Stimulated activated naive CD8-positive, alpha-beta T cell treated with anti-CD3 and anti-CD28 coated beads, Interleukin-15, amount 100 ng/mL, for 72 hours (primary cell): ENCODE results near the gene ZNF385A.

ENCODE experiments used
- ATAC-seq: fragments of 150-1000 bp; cut with Tn5 transposase; 2 replicates; pipeline ENCODE4 v1.10.0; 2021; ENCODE audit warnings: mild to moderate bottlenecking, moderate library complexity
- DNase-seq, 2 donors: peaks; one replicate each; pipeline ENCODE4 v3.0.0; 2021 to 2022
- H3K27ac Mint-ChIP-seq, 2 donors: one replicate each; pipeline ENCODE4 v1.8.0; 2022; ENCODE audit warnings: mild to moderate bottlenecking in 2 of 2, mixed read lengths in 2 of 2, moderate library complexity in 2 of 2
- H3K27me3 Mint-ChIP-seq: one replicate; pipeline ENCODE4 v1.8.0; 2022; ENCODE audit warnings: mixed read lengths
- H3K4me1 Mint-ChIP-seq: one replicate; pipeline ENCODE4 v1.8.0; 2022; ENCODE audit warnings: mild to moderate bottlenecking, mixed read lengths
- H3K4me3 Mint-ChIP-seq, 2 donors: one replicate each; pipeline ENCODE4 v1.8.0; 2022; ENCODE audit warnings: mild to moderate bottlenecking in 2 of 2, mixed read lengths in 2 of 2, moderate library complexity in 1 of 2
- H3K9me3 Mint-ChIP-seq, 2 donors: one replicate each; pipeline ENCODE4 v1.8.0; 2022; ENCODE audit warnings: mixed read lengths in 2 of 2

ZNF385A gene

GRCh38 chr12:54389607-54390175 lies 5.2 kb upstream of the ZNF385A start:
- ATAC-seq: no peak
- Mint-ChIP-seq H3K4me1 (peaks cover 33% of the 10 kb centered on the region), H3K27me3 (no peaks in the 10 kb centered on the region), H3K4me3 (peak overlapping the region; percentile 3 to 6), H3K9me3 (no peaks in the 10 kb centered on the region), H3K27ac (peak overlapping the region; percentile 0 to 8)
- DNase-seq: no peak

- Mint-ChIP-seq H3K27me3 (no peaks in the 10 kb centered on the region), H3K27ac (no peak overlapping the region), H3K4me1 (peaks cover 28% of the 10 kb centered on the region), H3K4me3 (no peak overlapping the region), H3K9me3 (no peaks in the 10 kb centered on the region)
- ATAC-seq (no peak), DNase-seq (no peak)
These were observed 4.6 kb upstream of the ZNF385A start for GRCh38 chr12:54389134-54389508.

GRCh38 chr12:54388237-54389133 lies 4.0 kb upstream of the ZNF385A start:
- DNase-seq: no peak
- H3K9me3 Mint-ChIP-seq: no peaks in the 10 kb centered on the region
- H3K4me3 Mint-ChIP-seq: no peak overlapping the region
- ATAC-seq: no peak
- H3K27me3 Mint-ChIP-seq: no peaks in the 10 kb centered on the region
- H3K27ac Mint-ChIP-seq: no peak overlapping the region
- peaks cover 23% of the 10 kb centered on the region for H3K4me1 Mint-ChIP-seq

GRCh38 chr12:54387114-54387467 lies 2.6 kb upstream of the ZNF385A start:
- Mint-ChIP-seq H3K9me3 (no peaks in the 10 kb centered on the region), H3K27me3 (no peaks in the 10 kb centered on the region), H3K27ac (no peak overlapping the region), H3K4me3 (no peak overlapping the region), H3K4me1 (peaks cover 21% of the 10 kb centered on the region)
- ATAC-seq (no peak), DNase-seq (no peak)

DNA sequence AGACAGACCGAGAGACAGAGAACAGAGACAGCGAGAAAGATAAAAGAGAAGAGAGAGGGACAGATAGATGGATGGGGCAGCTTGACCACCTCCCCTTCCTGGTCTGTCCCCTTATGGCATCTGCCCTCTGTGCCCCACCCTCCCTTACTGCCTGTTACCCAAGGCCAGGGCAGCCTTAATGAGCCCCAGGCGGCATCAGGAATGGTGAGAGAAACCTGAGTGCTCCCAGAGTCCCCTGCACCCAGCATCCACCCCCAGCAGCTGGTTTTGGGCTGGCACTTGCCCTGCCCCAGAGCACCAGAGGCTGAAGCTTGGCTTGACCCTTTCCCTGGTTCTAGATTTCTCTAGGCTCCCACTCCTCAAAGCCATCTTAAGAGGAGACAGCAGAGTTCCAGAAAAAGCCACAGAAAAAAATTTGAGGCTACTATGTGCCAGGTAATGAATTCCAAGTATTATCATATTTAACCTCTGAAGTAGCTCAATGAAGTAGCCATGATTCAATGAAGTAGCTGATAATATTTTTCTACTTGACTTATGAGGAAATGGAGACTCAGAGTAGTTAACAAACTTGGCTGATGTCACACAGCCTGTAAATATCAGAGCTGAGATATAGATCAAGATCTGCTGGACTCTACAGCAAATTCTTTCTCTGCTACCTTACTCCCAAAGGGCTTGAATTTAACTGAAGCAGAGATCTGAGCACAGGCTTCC lies 2.0 kb upstream of the ZNF385A start:
- no peak for DNase-seq
- Mint-ChIP-seq H3K4me1 (peaks cover 16% of the 10 kb centered on the region), H3K27me3 (no peaks in the 10 kb centered on the region), H3K27ac (no peak overlapping the region), H3K4me3 (no peak overlapping the region), H3K9me3 (no peaks in the 10 kb centered on the region)
- ATAC-seq: no peak

GRCh38 chr12:54385251-54385914 lies 850 bp upstream of the ZNF385A start:
- Mint-ChIP-seq H3K4me3 (no peak overlapping the region), H3K9me3 (no peaks in the 10 kb centered on the region), H3K27me3 (no peaks in the 10 kb centered on the region), H3K4me1 (peaks cover 7% of the 10 kb centered on the region), H3K27ac (no peak overlapping the region)
- ATAC-seq (no peak), DNase-seq (no peak)

DNA sequence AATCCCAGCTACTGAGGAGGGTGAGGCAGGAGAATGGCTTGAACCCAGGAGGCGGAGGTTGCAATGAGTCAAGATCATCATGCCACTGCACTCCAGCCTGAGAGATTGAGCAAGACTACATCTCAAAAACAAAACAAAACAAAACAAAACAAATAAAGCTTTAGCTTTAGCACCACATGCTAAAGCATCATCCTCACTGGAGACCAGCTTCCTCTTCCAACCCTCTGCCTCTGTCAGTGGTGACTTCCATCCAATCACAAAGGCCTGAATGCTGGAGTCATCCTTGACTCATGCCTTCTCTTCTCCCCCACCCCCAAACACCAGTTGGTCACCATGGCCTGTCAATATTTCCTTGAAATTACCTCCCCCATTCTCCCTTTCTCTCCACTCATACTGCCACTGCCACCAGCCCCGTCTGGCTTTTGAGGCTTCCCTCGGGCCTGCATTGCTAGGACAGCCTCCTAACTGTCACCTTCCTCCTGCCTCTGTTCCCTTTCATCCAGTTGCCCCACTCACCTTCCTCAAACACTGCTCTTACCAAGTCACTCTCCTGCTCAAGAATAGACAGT lies 1.4 kb downstream of the ZNF385A start:
- no peak overlapping the region for H3K27ac Mint-ChIP-seq
- no peaks in the 10 kb centered on the region for H3K27me3 Mint-ChIP-seq

DNA sequence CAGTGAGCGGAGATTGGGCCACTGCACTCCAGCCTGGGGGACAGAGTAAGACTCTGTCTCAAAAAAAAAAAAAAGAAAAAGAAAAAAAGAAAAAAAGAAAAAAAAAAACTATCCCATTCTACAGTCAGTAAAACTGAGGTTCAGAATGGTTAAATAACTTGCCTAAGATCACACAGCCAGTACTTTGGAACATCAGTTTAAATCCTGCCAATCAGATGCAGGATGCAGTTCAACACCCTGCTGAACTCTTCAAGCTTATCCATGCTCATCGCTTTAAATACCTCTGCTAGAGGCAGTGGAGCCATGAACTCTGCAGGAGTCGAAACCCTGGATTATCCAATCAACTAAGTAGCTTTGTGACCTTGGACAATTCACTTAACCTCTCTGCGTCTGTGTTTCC lies 3.4 kb downstream of the ZNF385A start:
- Mint-ChIP-seq H3K4me1 (peaks cover 21% of the 10 kb centered on the region), H3K4me3 (no peak overlapping the region), H3K27me3 (no peaks in the 10 kb centered on the region), H3K27ac (no peak overlapping the region), H3K9me3 (no peaks in the 10 kb centered on the region)
- ATAC-seq (no peak), DNase-seq (no peak)

More for the DNA sequence above, 1.4 kb downstream of the ZNF385A start:
- Mint-ChIP-seq H3K9me3 (no peaks in the 10 kb centered on the region), H3K4me3 (no peak overlapping the region), H3K4me1 (peaks cover 21% of the 10 kb centered on the region)
- ATAC-seq (peak; percentile 38), DNase-seq (no peak)

GRCh38 chr12:54379398-54380201 lies 4.9 kb downstream of the ZNF385A start:
- DNase-seq (peak; percentile 87 to 89), ATAC-seq (peak; percentile 90)
- H3K27me3 Mint-ChIP-seq: no peaks in the 10 kb centered on the region
- peaks cover 27% of the 10 kb centered on the region for H3K4me1 Mint-ChIP-seq
- no peak overlapping the region for H3K27ac Mint-ChIP-seq
- peak overlapping the region; percentile 27 to 36 for H3K4me3 Mint-ChIP-seq
- no peaks in the 10 kb centered on the region for H3K9me3 Mint-ChIP-seq

- Mint-ChIP-seq H3K27me3 (no peaks in the 10 kb centered on the region), H3K4me1 (peaks cover 33% of the 10 kb centered on the region), H3K27ac (no peak overlapping the region), H3K4me3 (peak overlapping the region in 1 of 2 donors; percentile 32), H3K9me3 (no peaks in the 10 kb centered on the region)
- no peak for DNase-seq
- peak; percentile 43 for ATAC-seq
These were observed 5.6 kb downstream of the ZNF385A start for GRCh38 chr12:54378796-54379397.

DNA sequence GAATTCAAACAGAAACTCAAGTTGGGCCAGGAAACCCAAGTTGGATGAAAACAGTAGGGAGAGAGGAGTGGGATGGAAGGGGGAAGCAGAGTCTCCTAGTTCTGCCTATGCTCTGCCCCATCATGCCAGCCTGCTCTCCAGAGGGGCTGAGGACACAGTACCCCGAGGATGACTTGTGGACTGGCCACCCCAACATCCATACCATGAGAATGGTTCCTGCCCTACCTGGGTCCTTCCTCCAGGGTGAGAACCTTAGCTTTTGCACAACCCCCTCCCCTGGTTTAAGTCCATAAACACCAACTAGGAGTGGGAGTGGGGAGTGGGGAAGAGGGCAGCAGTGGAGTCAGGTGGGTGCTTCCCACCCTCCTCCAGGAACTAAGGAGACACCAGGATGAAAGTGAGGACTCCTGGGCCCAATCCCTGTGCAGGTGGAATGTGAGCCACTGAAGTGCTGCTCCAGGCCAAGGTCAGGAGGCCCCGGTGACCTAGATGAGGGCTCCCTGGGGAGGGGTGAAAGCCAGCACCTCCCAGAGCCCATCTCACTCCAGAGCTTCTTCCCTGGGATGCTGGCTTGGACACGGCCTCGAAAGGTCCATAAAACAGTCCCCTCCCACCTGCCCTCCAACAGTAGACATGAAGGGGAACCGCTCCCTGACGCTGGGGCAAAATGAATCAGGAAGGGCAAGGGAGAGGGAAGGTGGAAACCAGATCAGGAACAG lies 6.6 kb downstream of the ZNF385A start:
- Mint-ChIP-seq H3K4me3 (peak overlapping the region in 1 of 2 donors; percentile 32), H3K27me3 (no peaks in the 10 kb centered on the region), H3K9me3 (no peaks in the 10 kb centered on the region), H3K27ac (no peak overlapping the region), H3K4me1 (peaks cover 36% of the 10 kb centered on the region)
- ATAC-seq (no peak), DNase-seq (no peak)

- no peak for ATAC-seq
- no peaks in the 10 kb centered on the region for H3K9me3 Mint-ChIP-seq
These were observed 7.5 kb downstream of the ZNF385A start for GRCh38 chr12:54377007-54377406.

GRCh38 chr12:54376596-54376995 lies 7.9 kb downstream of the ZNF385A start:
- no peak overlapping the region for H3K4me3 Mint-ChIP-seq
- no peaks in the 10 kb centered on the region for H3K9me3 Mint-ChIP-seq
- no peak for DNase-seq
- peaks cover 48% of the 10 kb centered on the region for H3K4me1 Mint-ChIP-seq
- no peak for ATAC-seq
- peak overlapping the region in 1 of 2 donors; percentile 46 for H3K27ac Mint-ChIP-seq
- no peaks in the 10 kb centered on the region for H3K27me3 Mint-ChIP-seq

More at GRCh38 chr12:54377007-54377406, 7.5 kb downstream of the ZNF385A start:
- Mint-ChIP-seq H3K4me3 (no peak overlapping the region), H3K27me3 (no peaks in the 10 kb centered on the region), H3K4me1 (peaks cover 44% of the 10 kb centered on the region), H3K27ac (no peak overlapping the region)
- no peak for DNase-seq

DNA sequence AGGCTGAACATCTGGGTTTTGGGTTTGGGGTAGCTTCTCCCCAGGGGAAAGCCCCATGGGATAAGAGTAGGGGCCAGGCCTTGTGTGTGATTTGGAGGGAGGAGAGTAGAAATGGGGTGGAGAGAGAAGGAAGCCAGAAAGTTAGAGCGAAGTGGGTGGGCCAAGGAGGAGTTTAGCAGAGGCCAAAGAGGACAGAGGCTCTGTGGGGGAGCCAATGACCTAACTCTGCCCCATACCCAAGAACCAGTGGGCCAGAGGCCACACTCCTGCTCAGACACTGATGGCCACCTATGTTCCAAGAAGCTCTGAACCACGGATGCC lies 9.3 kb downstream of the ZNF385A start:
- Mint-ChIP-seq H3K4me1 (peaks cover 48% of the 10 kb centered on the region), H3K4me3 (no peak overlapping the region), H3K27ac (no peak overlapping the region), H3K9me3 (no peaks in the 10 kb centered on the region), H3K27me3 (no peaks in the 10 kb centered on the region)
- DNase-seq (no peak), ATAC-seq (no peak)
